Osteoblast (primary cell): ENCODE data around the gene CHRM5. TPM values are rescaled to one million over a fixed set of nuclear protein-coding genes. Genes with fewer than 3 reads are reported as not detected.

Source experiments
- DNase-seq: peaks from one replicate; pipeline ENCODE4 v3.0.0; 2011; ENCODE audit warnings: low spot score, mixed read lengths; ENCODE audit not compliant: insufficient read length; ENCODE audit errors: missing footprints
- H2AFZ ChIP-seq: 2 replicates; pipeline ENCODE4 v1.6.0; 2011; ENCODE audit warnings: mild to moderate bottlenecking, low read length
- H3K27ac ChIP-seq: 2 replicates; pipeline ENCODE4 v1.5.1; 2011; ENCODE audit warnings: mild to moderate bottlenecking, low read depth, low read length, moderate library complexity
- H3K27me3 ChIP-seq: 2 replicates; pipeline ENCODE4 v1.6.0; 2012; ENCODE audit warnings: mild to moderate bottlenecking, control low read depth, inconsistent platforms, low read length, moderate library complexity; ENCODE audit not compliant: insufficient read depth
- H3K36me3 ChIP-seq: 2 replicates; pipeline ENCODE4 v1.5.1; 2011; ENCODE audit warnings: mild to moderate bottlenecking, low read length, control low read depth, moderate library complexity; ENCODE audit not compliant: insufficient read depth
- H3K4me1 ChIP-seq: 2 replicates; pipeline ENCODE4 v1.5.1; 2011; ENCODE audit warnings: mild to moderate bottlenecking, low read length, control low read depth, moderate library complexity; ENCODE audit not compliant: insufficient read depth
- H3K4me2 ChIP-seq: 2 replicates; pipeline ENCODE4 v1.6.0; 2011; ENCODE audit warnings: mild to moderate bottlenecking, low read length; ENCODE audit not compliant: insufficient read depth
- H3K4me3 ChIP-seq: fragments of 200-600 bp; sonication (generic); 3 replicates; pipeline ENCODE4 v1.5.1; 2012; ENCODE audit warnings: mild to moderate bottlenecking, low read length, inconsistent platforms; ENCODE audit not compliant: insufficient read depth
- H3K79me2 ChIP-seq: 2 replicates; pipeline ENCODE4 v1.6.0; 2012; ENCODE audit warnings: mild to moderate bottlenecking, low read length, control low read depth, inconsistent platforms; ENCODE audit not compliant: insufficient read depth
- H3K9me3 ChIP-seq: 2 replicates; pipeline ENCODE4 v1.5.1; 2011; ENCODE audit warnings: low read depth, low read length, control low read depth
- H4K20me1 ChIP-seq: 2 replicates; pipeline ENCODE4 v1.6.0; 2012; ENCODE audit warnings: mild to moderate bottlenecking, low read length, control low read depth; ENCODE audit not compliant: insufficient read depth
- total RNA-seq: library from RNA; depleted of rRNA; stranded (reverse); fragments of >200 nt; gene quantifications from 2 replicates; pipeline ENCODE4 v1.2.3, GENCODE V29; 2012
- TF ChIP-seq, protein P1 (sequence below): IDR thresholded peaks from 2 replicates; pipeline ENCODE4 v1.5.1; 2011; ENCODE audit warnings: mild to moderate bottlenecking, low read depth, low read length, moderate library complexity; ENCODE audit errors: extremely low read depth

Gene CHRM5
- total RNA-seq, 1 donor, result under 0.01 TPM

DNA sequence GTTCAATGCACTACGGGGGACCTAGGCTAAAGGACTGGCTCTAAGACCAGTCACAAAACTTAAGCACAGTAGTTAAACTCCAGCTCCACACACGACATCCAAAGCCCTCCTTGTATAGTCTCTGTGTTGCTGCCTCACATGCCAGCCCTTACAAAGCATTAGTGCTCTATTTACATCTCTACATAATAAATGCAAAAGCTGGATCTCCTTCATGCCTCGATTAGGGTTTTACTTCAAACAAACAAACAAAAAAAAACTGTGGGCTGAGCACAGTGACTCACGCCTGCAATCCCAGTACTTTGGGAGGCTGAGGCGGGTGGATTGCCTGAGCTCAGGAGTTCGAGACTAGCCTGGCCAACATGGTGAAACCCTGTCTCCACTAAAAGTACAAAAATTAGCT, 143.2 kb downstream of the CHRM5 start:
- no peak overlapping the region for H2AFZ ChIP-seq
- H3K9me3 ChIP-seq, result no peaks in the 10 kb centered on the region
- H3K36me3 ChIP-seq, result no peaks in the 10 kb centered on the region
- H3K4me1 ChIP-seq, result no peaks in the 10 kb centered on the region
- no peaks in the 10 kb centered on the region for H4K20me1 ChIP-seq
- H3K27me3 ChIP-seq, result no peaks in the 10 kb centered on the region
- H3K4me2 ChIP-seq, result no peak overlapping the region
- DNase-seq, result no peak
- H3K27ac ChIP-seq, result no peak overlapping the region
- no peaks in the 10 kb centered on the region for H3K79me2 ChIP-seq
- TF ChIP-seq, protein P1, sequence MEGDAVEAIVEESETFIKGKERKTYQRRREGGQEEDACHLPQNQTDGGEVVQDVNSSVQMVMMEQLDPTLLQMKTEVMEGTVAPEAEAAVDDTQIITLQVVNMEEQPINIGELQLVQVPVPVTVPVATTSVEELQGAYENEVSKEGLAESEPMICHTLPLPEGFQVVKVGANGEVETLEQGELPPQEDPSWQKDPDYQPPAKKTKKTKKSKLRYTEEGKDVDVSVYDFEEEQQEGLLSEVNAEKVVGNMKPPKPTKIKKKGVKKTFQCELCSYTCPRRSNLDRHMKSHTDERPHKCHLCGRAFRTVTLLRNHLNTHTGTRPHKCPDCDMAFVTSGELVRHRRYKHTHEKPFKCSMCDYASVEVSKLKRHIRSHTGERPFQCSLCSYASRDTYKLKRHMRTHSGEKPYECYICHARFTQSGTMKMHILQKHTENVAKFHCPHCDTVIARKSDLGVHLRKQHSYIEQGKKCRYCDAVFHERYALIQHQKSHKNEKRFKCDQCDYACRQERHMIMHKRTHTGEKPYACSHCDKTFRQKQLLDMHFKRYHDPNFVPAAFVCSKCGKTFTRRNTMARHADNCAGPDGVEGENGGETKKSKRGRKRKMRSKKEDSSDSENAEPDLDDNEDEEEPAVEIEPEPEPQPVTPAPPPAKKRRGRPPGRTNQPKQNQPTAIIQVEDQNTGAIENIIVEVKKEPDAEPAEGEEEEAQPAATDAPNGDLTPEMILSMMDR, result no peak
- no peak overlapping the region for H3K4me3 ChIP-seq

DNA sequence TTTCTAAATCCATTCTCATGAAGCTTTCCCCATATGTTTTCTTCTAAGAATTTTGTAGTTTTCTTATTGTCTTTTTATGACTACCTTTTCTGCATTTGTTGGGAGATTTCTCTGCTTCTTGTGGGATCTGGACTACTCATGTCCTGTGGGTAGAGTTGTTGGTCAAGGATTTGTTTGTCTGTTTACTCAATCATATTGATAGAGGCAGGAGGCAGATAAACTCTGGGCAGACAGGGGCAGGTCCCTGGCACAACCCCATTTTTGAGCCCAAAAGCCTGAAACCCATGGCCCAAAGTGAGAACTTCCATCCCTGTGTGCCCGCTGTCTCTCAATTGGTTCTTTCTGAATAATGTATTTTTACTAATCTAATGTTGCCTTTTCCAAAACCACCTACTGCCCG, 145.9 kb downstream of the CHRM5 start:
- no peak overlapping the region for H2AFZ ChIP-seq
- no peaks in the 10 kb centered on the region for H4K20me1 ChIP-seq
- H3K27ac ChIP-seq, result no peak overlapping the region
- TF ChIP-seq, protein P1, result no peak
- H3K27me3 ChIP-seq, result no peaks in the 10 kb centered on the region
- no peak for DNase-seq
- no peak overlapping the region for H3K4me3 ChIP-seq
- H3K79me2 ChIP-seq, result no peaks in the 10 kb centered on the region
- no peaks in the 10 kb centered on the region for H3K36me3 ChIP-seq
- no peaks in the 10 kb centered on the region for H3K9me3 ChIP-seq
- H3K4me1 ChIP-seq, result no peaks in the 10 kb centered on the region
- H3K4me2 ChIP-seq, result no peak overlapping the region

DNA sequence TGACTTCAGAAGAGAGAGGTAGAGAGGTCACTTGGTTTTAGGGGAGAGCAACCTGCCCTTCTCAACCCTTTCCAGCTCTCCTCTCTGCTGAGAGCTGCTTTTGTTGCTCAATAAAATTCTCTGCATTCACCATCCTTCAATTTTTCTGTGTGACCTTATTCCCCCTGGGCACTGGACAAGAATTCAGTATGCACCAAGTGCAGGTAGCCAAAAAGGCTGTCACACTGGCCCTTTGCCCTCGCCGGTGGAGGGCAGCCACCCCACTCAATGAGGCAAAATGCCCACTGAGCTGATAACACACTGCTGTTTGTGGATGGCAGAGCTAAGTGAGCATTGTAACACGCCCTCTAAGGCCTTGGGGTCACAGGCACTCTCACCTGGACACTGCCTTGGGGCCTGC, 146.4 kb downstream of the CHRM5 start:
- H3K79me2 ChIP-seq, result no peaks in the 10 kb centered on the region
- TF ChIP-seq, protein P1, result no peak
- H3K27ac ChIP-seq, result no peak overlapping the region

DNA sequence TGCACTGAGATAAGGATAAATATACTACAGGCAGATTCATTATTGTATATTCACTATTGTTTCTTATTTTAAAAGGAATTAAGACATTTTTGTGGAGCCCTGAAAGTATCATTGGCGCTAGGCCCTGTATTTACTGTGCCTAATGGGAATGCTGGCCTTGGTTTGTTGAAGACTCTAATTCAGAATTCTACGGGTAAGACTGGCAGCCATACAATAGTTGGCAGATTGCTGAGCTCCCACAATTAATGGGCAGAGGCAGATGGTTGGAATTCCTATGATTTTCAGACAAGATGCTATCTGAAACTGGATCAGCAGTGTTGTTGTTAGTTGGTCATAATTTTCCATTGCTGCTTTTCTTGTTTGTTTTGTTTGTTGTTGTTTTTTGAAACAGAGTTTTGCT, 148.3 kb downstream of the CHRM5 start:
- no peak overlapping the region for H2AFZ ChIP-seq
- TF ChIP-seq, protein P1, result no peak
- H3K9me3 ChIP-seq, result no peaks in the 10 kb centered on the region
- H3K27ac ChIP-seq, result no peak overlapping the region
- H3K27me3 ChIP-seq, result no peaks in the 10 kb centered on the region
- no peaks in the 10 kb centered on the region for H4K20me1 ChIP-seq
- H3K36me3 ChIP-seq, result no peaks in the 10 kb centered on the region
- H3K4me2 ChIP-seq, result no peak overlapping the region
- H3K4me1 ChIP-seq, result no peaks in the 10 kb centered on the region
- no peak for DNase-seq
- no peaks in the 10 kb centered on the region for H3K79me2 ChIP-seq
- no peak overlapping the region for H3K4me3 ChIP-seq

More for the DNA sequence above, 146.4 kb downstream of the CHRM5 start:
- Histone ChIP-seq H3K4me2 (no peak overlapping the region), H2AFZ (no peak overlapping the region), H3K4me3 (no peak overlapping the region), H4K20me1 (no peaks in the 10 kb centered on the region), H3K9me3 (no peaks in the 10 kb centered on the region), H3K4me1 (no peaks in the 10 kb centered on the region), H3K27me3 (no peaks in the 10 kb centered on the region), H3K36me3 (no peaks in the 10 kb centered on the region)
- DNase-seq, result no peak

Other genes starting within 250 kb of the CHRM5 start
- gene AVEN, start 70.7 kb downstream of the CHRM5 start, total RNA-seq, result 34.7 and 37.4 TPM in 2 replicates
- 40.5 and 48.0 TPM in 2 replicates for gene EMC7, start 133.4 kb downstream of the CHRM5 start, total RNA-seq
- gene PGBD4, start 133.6 kb downstream of the CHRM5 start, total RNA-seq, result 1.8 and 2.1 TPM in 2 replicates
- gene KATNBL1, start 241.6 kb downstream of the CHRM5 start, total RNA-seq, result 37.3 and 49.2 TPM in 2 replicates